ENCODE measurements around the gene IDH3B.

GRCh38 chr20:2691663-2692035 is 27.6 kb upstream of the IDH3B start:
- no peak for TF ChIP-seq CTCF (conservative IDR thresholded peaks at IDR 0.05; ENCODE audit: low read depth, low read length)
- TF ChIP-seq EZH2 (IDR thresholded peaks at IDR 0.05; ENCODE audit: borderline replicate concordance, low read depth, low read length, poor library complexity, severe bottlenecking) = no peak

Data from A673 (cell line).